Endothelial cell of umbilical vein (primary cell): Measurements from ENCODE around the gene CLIC5. TPM values are rescaled to one million over a fixed set of nuclear protein-coding genes. Genes with fewer than 3 reads are reported as not detected.

Experiments used
- BruUV-seq: library from RNA; stranded (reverse); fragments of 400-500 nt; replicated peaks from 2 replicates; lab custom pipeline; 2021; lab: Mats Ljungman, UMichigan
- CTCF ChIA-PET: fragments of 300-600, 350-600 bp; sonication (Branson Sonifier 250); formaldehyde crosslinking; loops from one replicate; lab custom pipeline; 2021; ENCODE audit warnings: antibody characterized with exemption, inconsistent platforms; lab: Charles Lee
- POLR2A ChIA-PET: fragments of 300-600, 350-600 bp; sonication (Branson Sonifier 250); formaldehyde crosslinking; loops from one replicate; lab custom pipeline; 2021; ENCODE audit warnings: antibody characterized with exemption, inconsistent platforms; lab: Charles Lee
- DNase-seq: peaks from one replicate; pipeline ENCODE4 v3.0.0-alpha.2; 2011; ENCODE audit warnings: low read depth, low spot score
- FAIRE-seq: peaks from 2 replicates; lab custom pipeline; 2011; peaks lifted over from hg19 to GRCh38; lab: Jason Lieb, UNC
- H2AFZ ChIP-seq: 2 replicates; pipeline ENCODE4 v1.6.0; 2012; ENCODE audit warnings: low read depth, low read length, control low read depth, inconsistent platforms
- H3K27ac ChIP-seq: 2 replicates; pipeline ENCODE4 v1.5.1; 2011; ENCODE audit warnings: low read depth, mild to moderate bottlenecking, control low read depth, low read length, moderate library complexity; ENCODE audit not compliant: insufficient read depth
- H3K27me3 ChIP-seq, 2 experiments: 2 replicates each; pipeline versions ENCODE4 v1.6.0 to v1.6.1; 2011; ENCODE audit warnings: low read length in 2 of 2, mixed read lengths in 1 of 2; ENCODE audit not compliant: control insufficient read depth in 2 of 2, insufficient read depth in 2 of 2
- H3K36me3 ChIP-seq, 2 experiments: 2 replicates in 1 of 2; 3 replicates in 1 of 2; pipeline ENCODE4 v1.5.1; 2011; ENCODE audit warnings: low read length in 2 of 2, mild to moderate bottlenecking in 1 of 2, moderate library complexity in 1 of 2; ENCODE audit not compliant: control insufficient read depth in 2 of 2, insufficient read depth in 2 of 2; ENCODE audit errors: extremely low read depth in 1 of 2
- H3K4me1 ChIP-seq: 3 replicates; pipeline ENCODE4 v1.5.1; 2011; ENCODE audit warnings: mild to moderate bottlenecking, low read length; ENCODE audit not compliant: control insufficient read depth, insufficient read depth; ENCODE audit errors: extremely low read depth
- H3K4me2 ChIP-seq: 2 replicates; pipeline ENCODE4 v1.6.1; 2011; ENCODE audit warnings: low read length, control low read depth, mixed read lengths; ENCODE audit not compliant: insufficient read depth
- H3K4me3 ChIP-seq, 3 experiments: fragments of 200-600 bp in 1 of 3; sonication (generic), shearing (Covaris generic) in 1 of 3; replicated peaks in 1 of 3; 2 replicates each; pipeline ENCODE4 v1.5.1; 2011 to 2016; ENCODE audit warnings: control low read depth in 3 of 3, low read length in 3 of 3, mild to moderate bottlenecking in 2 of 3, inconsistent platforms in 1 of 3, low read depth in 1 of 3, moderate library complexity in 1 of 3; ENCODE audit not compliant: insufficient read depth in 1 of 3
- H3K79me2 ChIP-seq: 2 replicates; pipeline ENCODE4 v1.6.0; 2012; ENCODE audit warnings: low read length, inconsistent platforms; ENCODE audit not compliant: control insufficient read depth, insufficient read depth
- H3K9ac ChIP-seq: replicated peaks from 2 replicates; pipeline ENCODE3; 2011; ENCODE audit warnings: low read length, control low read depth; ENCODE audit not compliant: insufficient read depth; ENCODE audit errors: extremely low read depth
- H3K9me1 ChIP-seq: replicated peaks from 3 replicates; pipeline ENCODE4 v1.6.0; 2011; ENCODE audit warnings: mild to moderate bottlenecking, low read length; ENCODE audit not compliant: control insufficient read depth, insufficient read depth; ENCODE audit errors: extremely low read depth
- H3K9me3 ChIP-seq: replicated peaks from 2 replicates; pipeline ENCODE4 v1.5.1; 2012; ENCODE audit warnings: low read length, inconsistent platforms; ENCODE audit not compliant: control insufficient read depth, insufficient read depth
- H4K20me1 ChIP-seq: replicated peaks from 2 replicates; pipeline ENCODE3; 2011; ENCODE audit warnings: mild to moderate bottlenecking, low read length; ENCODE audit not compliant: control insufficient read depth, insufficient read depth; ENCODE audit errors: extremely low read depth
- CTCF ChIP-seq, 2 donors: IDR thresholded peaks; 1 replicate in 1 of 2; 2 replicates in 1 of 2; pipeline ENCODE4 v1.5.1; 2011; ENCODE audit warnings: low read length in 2 of 2, mild to moderate bottlenecking in 2 of 2, moderate library complexity in 2 of 2, control low read depth in 1 of 2, inconsistent platforms in 1 of 2, low read depth in 1 of 2; ENCODE audit not compliant: insufficient read depth in 1 of 2; ENCODE audit errors: extremely low read depth in 1 of 2
- EZH2 ChIP-seq: IDR thresholded peaks from 2 replicates; pipeline ENCODE4 v1.6.1; 2012; ENCODE audit warnings: borderline replicate concordance, low read depth, mild to moderate bottlenecking, moderate library complexity, low read length, inconsistent platforms; ENCODE audit not compliant: severe bottlenecking
- FOS ChIP-seq: IDR thresholded peaks from 2 replicates; pipeline ENCODE4 v1.6.1; 2011; ENCODE audit warnings: mild to moderate bottlenecking, low read length, moderate library complexity, borderline replicate concordance; ENCODE audit not compliant: insufficient read depth
- GATA2 ChIP-seq: IDR thresholded peaks from 2 replicates; pipeline ENCODE4 v1.7.0; 2011; ENCODE audit warnings: low read depth, mild to moderate bottlenecking, moderate library complexity, mixed read lengths, low read length; ENCODE audit not compliant: insufficient read length, insufficient read depth
- JUN ChIP-seq: IDR thresholded peaks from 2 replicates; pipeline ENCODE4 v1.6.1; 2011; ENCODE audit warnings: borderline replicate concordance, low read depth; ENCODE audit not compliant: insufficient read length, insufficient read depth
- MAX ChIP-seq: IDR thresholded peaks from 2 replicates; pipeline ENCODE4 v1.6.1; 2011; ENCODE audit not compliant: insufficient read depth, insufficient read length
- MYC ChIP-seq: IDR thresholded peaks from one replicate; pipeline ENCODE4 v1.6.1; 2011; ENCODE audit warnings: mild to moderate bottlenecking, low read depth, low read length
- POLR2A ChIP-seq: IDR thresholded peaks from 2 replicates; pipeline ENCODE4 v1.6.1; 2012; ENCODE audit warnings: low read depth, mild to moderate bottlenecking, control low read depth, low read length
- POLR2AphosphoS5 ChIP-seq: IDR thresholded peaks from 2 replicates; pipeline ENCODE4 v1.6.1; 2012; ENCODE audit warnings: low read depth, mild to moderate bottlenecking, control low read depth, low read length, moderate library complexity; ENCODE audit not compliant: insufficient read depth
- dilution Hi-C: fragments of 300-500 bp; cut with MboI; formaldehyde crosslinking; loops from one replicate; pipeline ENCODE4 v1.15.0; 2019; ENCODE audit warnings: low sequenced_read_pairs; ENCODE audit not compliant: extremely low pct_ligation_motif_present
- intact Hi-C: fragments of 100-400 bp; cut with micrococcal nuclease; formaldehyde crosslinking; loops from one replicate; pipeline ENCODE4 v1.10.0; 2022
- polyA plus RNA-seq, 4 experiments: library from polyadenylated mRNA; depleted of rRNA in 3 of 4; stranded (reverse) in 3 of 4; unstranded in 1 of 4; fragments of >200 nt; gene quantifications; 2 replicates each; pipeline versions ENCODE4 v1.2.1 to v1.2.3, GENCODE V29; 2011 to 2012; ENCODE audit warnings: missing spikeins in 1 of 4
- total RNA-seq: library from RNA; stranded (reverse); gene quantifications from 2 replicates; pipeline ENCODE4 v1.2.3, GENCODE V29; 2021

Gene CLIC5
- total and polyA plus RNA-seq, 2 donors (not counting 3 experiments of a cell fraction or from before 2014, with no cell fraction given), result 0.07 TPM; not detected in 1

- ChIA-PET CTCF (no interaction called here), POLR2A (no interaction called here)
- H3K27me3 ChIP-seq, result peaks cover 0 to 2% of the 10 kb centered on the region in 2 experiments
- dilution Hi-C loops, result no loop called here
- no peaks in the 10 kb centered on the region for H3K36me3 ChIP-seq
- no peak overlapping the region for H3K4me3 ChIP-seq
- no TSS peak for BruUV-seq
- no peak for TF ChIP-seq CTCF (IDR thresholded peaks at IDR 0.05; ENCODE audit: extremely low read depth in 1 of 2, insufficient read depth in 1 of 2, low read depth in 1 of 2, low read length in 2 of 2)
- no peak for TF ChIP-seq MAX
- TF ChIP-seq GATA2, result no peak
- TF ChIP-seq POLR2AphosphoS5, result no peak
- no peak for TF ChIP-seq MYC
- no peak for TF ChIP-seq POLR2A
- TF ChIP-seq EZH2, result no peak
- no peak for TF ChIP-seq JUN
- no peak for TF ChIP-seq FOS
- no peak for DNase-seq
- no peaks in the 10 kb centered on the region for H3K9me1 ChIP-seq
- H3K9ac ChIP-seq, result no peak overlapping the region
- no peak overlapping the region for H2AFZ ChIP-seq
- intact Hi-C loops, result no loop called here
- no peak for FAIRE-seq
- no peak overlapping the region for H3K4me2 ChIP-seq
- H3K4me1 ChIP-seq, result no peaks in the 10 kb centered on the region
- no peaks in the 10 kb centered on the region for H4K20me1 ChIP-seq
- H3K79me2 ChIP-seq, result no peaks in the 10 kb centered on the region
- no peak overlapping the region for H3K27ac ChIP-seq
- H3K9me3 ChIP-seq, result no peaks in the 10 kb centered on the region
These were observed 27.8 kb downstream of the CLIC5 start for GRCh38 chr6:45987856-45988255.
